A549 treated with ZK216348 at 1 μM for 4 hours (cell line): ENCODE results near the gene DCUN1D3. TPM values are rescaled to one million over a fixed set of nuclear protein-coding genes. Genes with fewer than 3 reads are reported as not detected.

ENCODE experiments used
- total RNA-seq: library from RNA; stranded (reverse); fragments of 200-300 nt; extraction: Qiagen RNA extraction; gene quantifications from 5 replicates; pipeline ENCODE4 v1.2.3, GENCODE V29; 2022; ENCODE audit warnings: low read depth

DCUN1D3 gene, protein sequence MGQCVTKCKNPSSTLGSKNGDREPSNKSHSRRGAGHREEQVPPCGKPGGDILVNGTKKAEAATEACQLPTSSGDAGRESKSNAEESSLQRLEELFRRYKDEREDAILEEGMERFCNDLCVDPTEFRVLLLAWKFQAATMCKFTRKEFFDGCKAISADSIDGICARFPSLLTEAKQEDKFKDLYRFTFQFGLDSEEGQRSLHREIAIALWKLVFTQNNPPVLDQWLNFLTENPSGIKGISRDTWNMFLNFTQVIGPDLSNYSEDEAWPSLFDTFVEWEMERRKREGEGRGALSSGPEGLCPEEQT
- total RNA-seq, result 5.6 to 6.9 TPM (median 6.0 TPM) in 5 replicates

DNA sequence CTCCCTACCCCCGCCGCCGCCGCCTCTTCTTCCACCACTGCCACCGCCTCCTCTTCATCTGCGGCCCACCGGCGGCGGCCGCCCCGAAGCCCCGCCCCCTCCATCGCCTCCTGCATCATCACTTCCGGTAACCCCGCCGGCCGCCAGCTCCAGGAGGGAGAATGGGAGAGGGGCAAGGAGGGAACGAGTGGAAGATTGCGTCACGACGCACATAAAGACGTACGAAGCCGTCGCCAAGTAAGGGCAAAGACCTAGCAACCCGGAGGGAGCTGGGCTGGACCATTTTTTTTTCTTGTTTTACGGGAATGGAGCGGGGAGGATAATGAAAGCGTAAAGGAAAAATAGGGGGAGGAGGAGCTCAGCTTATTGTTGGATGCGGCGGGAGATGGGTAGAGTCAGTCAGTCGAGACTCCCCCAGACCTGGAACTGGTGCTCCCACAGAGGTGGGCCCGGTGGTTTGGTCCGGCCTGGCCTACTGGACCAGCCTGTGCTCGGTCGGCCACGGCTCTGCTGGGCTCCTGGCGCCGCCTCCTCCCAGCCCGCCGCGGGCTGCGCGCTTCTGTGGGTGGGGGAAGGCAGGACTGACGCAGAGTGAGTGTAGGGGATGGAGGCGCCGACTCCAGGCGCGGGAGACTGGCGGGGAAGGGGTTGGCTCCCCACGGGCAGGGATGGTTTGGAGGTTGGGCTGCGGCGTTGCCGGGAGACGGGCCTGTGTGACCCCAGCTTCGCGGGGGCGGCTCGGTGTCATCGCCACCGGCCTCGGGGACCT lies at the start of gene DCUN1D3, which contains the start of gene LYRM1:
Gene DCUN1D3, minus strand, starts transcription at position 60 of the 769 bp plus-strand sequence. CDS start 37,820 bp downstream, outside the sequence.
Gene LYRM1, plus strand, starts transcription at position 473 of the 769 bp plus-strand sequence. CDS start 14,785 bp downstream, outside the sequence.

DNA sequence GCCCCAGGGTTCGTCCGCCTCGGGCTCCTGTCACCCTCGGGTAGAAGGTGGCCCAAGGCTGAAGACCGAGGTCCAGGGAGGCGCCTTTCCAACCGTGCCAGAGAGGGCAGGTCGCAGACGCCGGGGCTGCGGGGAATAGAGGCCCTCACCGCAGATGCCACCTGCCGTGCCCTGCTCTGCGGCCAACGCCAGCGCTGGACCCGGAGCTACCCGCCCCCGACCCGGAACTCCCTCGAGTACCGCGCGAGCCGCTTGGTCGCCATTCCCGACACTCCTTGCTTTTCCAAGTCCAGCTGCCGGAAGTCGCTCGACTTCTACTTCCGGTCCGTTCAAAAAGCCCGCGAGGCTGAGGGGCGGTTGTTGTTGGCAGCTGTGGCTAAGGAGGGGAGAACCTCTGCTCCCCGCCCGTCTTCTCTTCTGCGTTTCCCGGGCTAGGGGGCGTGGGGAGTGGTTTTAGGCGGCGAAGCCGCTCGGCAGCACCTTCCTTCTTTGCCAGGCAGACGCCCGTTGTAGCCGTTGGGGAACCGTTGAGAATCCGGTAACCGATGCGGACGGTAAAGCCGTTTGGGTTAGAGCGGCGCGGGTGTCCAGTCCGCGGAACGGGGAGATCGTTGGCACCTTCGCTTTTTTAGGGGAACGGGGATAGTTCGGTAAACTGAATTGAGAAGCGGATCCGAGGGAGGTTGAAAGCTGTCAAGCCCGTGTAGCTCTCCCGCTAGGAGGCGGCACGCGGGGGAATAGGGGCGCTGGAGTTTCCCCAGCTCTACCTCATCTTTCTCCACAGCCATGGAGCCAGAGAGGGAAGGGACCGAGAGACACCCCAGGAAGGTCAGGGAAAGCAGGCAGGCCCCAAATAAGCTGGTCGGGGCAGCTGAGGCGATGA lies 93.7 kb downstream of the DCUN1D3 start, which contains the start of the genes ERI2 and REXO5:
Gene ERI2, minus strand, starts transcription at position 305 of the 883 bp plus-strand sequence. Its CDS starts 42 bp downstream, at position 263.
Gene REXO5, plus strand, starts transcription at position 360 of the 883 bp plus-strand sequence. Its CDS starts 427 bp downstream, at position 787.

Other genes starting within 250 kb of the DCUN1D3 start
- not detected in 5 replicates for gene ACSM1, start 202.7 kb downstream of the DCUN1D3 start, total RNA-seq
- 17.1 to 29.5 TPM (median 23.9 TPM) in 5 replicates for gene THUMPD1, start 158.5 kb downstream of the DCUN1D3 start, total RNA-seq
- 2.8 to 6.9 TPM (median 4.1 TPM) in 5 replicates for gene ACSM3, start 136.3 kb downstream of the DCUN1D3 start, total RNA-seq
- gene ERI2, start 93.9 kb downstream of the DCUN1D3 start, total RNA-seq, result 7.3 to 15.4 TPM (median 12.8 TPM) in 5 replicates
- gene REXO5, start 93.8 kb downstream of the DCUN1D3 start, total RNA-seq, result 3.5 to 6.0 TPM (median 4.5 TPM) in 5 replicates
- gene LYRM1, start 413 bp upstream of the DCUN1D3 start, total RNA-seq, result 27.0 to 51.5 TPM (median 30.2 TPM) in 5 replicates